GM23338 (cell line): ENCODE results near the gene PTPRN2. TPM values are rescaled to one million over a fixed set of nuclear protein-coding genes. Genes with fewer than 3 reads are reported as not detected.
A peak's percentile ranks its signal among the peaks of the same experiment; 100 is the strongest.

Experiments used
- ATAC-seq: fragments of 200-7000 bp; cut with Tn5 transposase; 3 replicates; pipeline ENCODE4 v1.9.1; 2020
- DNase-seq: peaks from one replicate; pipeline ENCODE4 v3.0.0-alpha.2; 2015; ENCODE audit warnings: low spot score
- H2AFZ ChIP-seq: fragments of 200-600 bp; sonication (generic); 2 replicates; pipeline ENCODE4 v1.8.0; 2016; ENCODE audit warnings: antibody characterized with exemption, mild to moderate bottlenecking, moderate library complexity
- H3F3A ChIP-seq: fragments of 200-600 bp; sonication (generic); replicated peaks from 2 replicates; pipeline ENCODE4 v1.8.0; 2017; ENCODE audit warnings: antibody characterized with exemption, mixed run types, low read depth
- H3K27ac ChIP-seq: fragments of 200-600 bp; sonication (generic); 2 replicates; pipeline ENCODE4 v1.6.1; 2016; ENCODE audit warnings: low read depth
- H3K27me3 ChIP-seq: fragments of 200-600 bp; sonication (generic); 2 replicates; pipeline ENCODE4 v1.8.0; 2016; ENCODE audit warnings: mild to moderate bottlenecking, mixed run types, moderate library complexity; ENCODE audit not compliant: insufficient read depth
- H3K36me3 ChIP-seq: fragments of 200-600 bp; sonication (generic); 2 replicates; pipeline ENCODE4 v1.8.0; 2016; ENCODE audit warnings: mild to moderate bottlenecking; ENCODE audit not compliant: insufficient read depth
- H3K4me1 ChIP-seq: fragments of 200-600 bp; sonication (generic); 2 replicates; pipeline ENCODE4 v1.8.0; 2016; ENCODE audit warnings: mild to moderate bottlenecking, moderate library complexity; ENCODE audit not compliant: insufficient read depth
- H3K4me2 ChIP-seq: fragments of 200-600 bp; sonication (generic); 2 replicates; pipeline ENCODE4 v1.7.1; 2017; ENCODE audit warnings: mixed run types
- H3K4me3 ChIP-seq: fragments of 200-600 bp; sonication (generic); 2 replicates; pipeline ENCODE4 v1.6.1; 2016; ENCODE audit warnings: mixed run types
- H3K79me2 ChIP-seq: fragments of 200-600 bp; sonication (generic); replicated peaks from 2 replicates; pipeline ENCODE4 v1.8.0; 2017; ENCODE audit warnings: mild to moderate bottlenecking; ENCODE audit not compliant: insufficient read depth
- H3K9me2 ChIP-seq: fragments of 200-600 bp; sonication (generic); 2 replicates; pipeline ENCODE4 v1.8.0; 2017; ENCODE audit not compliant: insufficient read depth
- H4K20me1 ChIP-seq: fragments of 200-600 bp; sonication (generic); replicated peaks from 2 replicates; pipeline ENCODE4 v1.8.0; 2017; ENCODE audit warnings: mild to moderate bottlenecking; ENCODE audit not compliant: insufficient read depth
- H3K27ac Mint-ChIP-seq: 2 replicates; pipeline ENCODE4 v1.8.0; 2020; ENCODE audit warnings: inconsistent platforms, mild to moderate bottlenecking, moderate library complexity, mixed read lengths
- H3K27me3 Mint-ChIP-seq: 3 replicates; pipeline ENCODE4 v1.8.0; 2022; ENCODE audit warnings: low read depth, mild to moderate bottlenecking, moderate library complexity, mixed read lengths, inconsistent platforms; ENCODE audit not compliant: insufficient read depth, poor library complexity
- H3K36me3 Mint-ChIP-seq: 3 replicates; pipeline ENCODE4 v1.8.0; 2021; ENCODE audit warnings: low read depth, mild to moderate bottlenecking, inconsistent platforms, moderate library complexity, mixed read lengths
- H3K4me1 Mint-ChIP-seq: 3 replicates; pipeline ENCODE4 v1.8.0; 2020; ENCODE audit warnings: mild to moderate bottlenecking, inconsistent platforms, mixed read lengths
- H3K4me3 Mint-ChIP-seq: 3 replicates; pipeline ENCODE4 v1.8.0; 2021; ENCODE audit warnings: moderate library complexity, mild to moderate bottlenecking, inconsistent platforms, mixed read lengths
- H3K9me3 Mint-ChIP-seq: 3 replicates; pipeline ENCODE4 v1.8.0; 2020; ENCODE audit warnings: moderate library complexity, mild to moderate bottlenecking, inconsistent platforms, mixed read lengths
- CREB1 ChIP-seq: fragments of 250-450 bp; sonication (Bioruptor Pico); IDR thresholded peaks from 2 replicates; pipeline ENCODE4 v1.5.0; 2020; ENCODE audit warnings: low read depth, mild to moderate bottlenecking, moderate library complexity
- CTCF ChIP-seq, 2 experiments: fragments of 200-600 bp in 1 of 2; sonication (generic) in 1 of 2; conservative IDR thresholded peaks; 2 replicates each; pipeline versions ENCODE4 v1.5.1 to v1.6.1; 2016 to 2017; ENCODE audit warnings: antibody characterized with exemption in 2 of 2, low read depth in 2 of 2, mild to moderate bottlenecking in 2 of 2, moderate library complexity in 1 of 2
- EZH2phosphoT487 ChIP-seq: fragments of 200-600 bp; sonication (generic); IDR thresholded peaks from one replicate; pipeline ENCODE4 v1.8.1; 2018; ENCODE audit warnings: antibody characterized with exemption; ENCODE audit not compliant: unreplicated experiment
- JUNB ChIP-seq: IDR thresholded peaks from one replicate; pipeline ENCODE4 v1.6.1; 2016; ENCODE audit warnings: antibody characterized with exemption; ENCODE audit not compliant: unreplicated experiment
- POLR2AphosphoS5 ChIP-seq: IDR thresholded peaks from 2 replicates; pipeline ENCODE4 v1.6.1; 2016; ENCODE audit warnings: antibody characterized with exemption, low read depth
- STAT1 ChIP-seq: IDR thresholded peaks from one replicate; pipeline ENCODE4 v1.6.1; 2016; ENCODE audit warnings: antibody characterized with exemption; ENCODE audit not compliant: unreplicated experiment
- ZNF114 ChIP-seq: fragments of 250-450 bp; sonication (Bioruptor Pico); IDR thresholded peaks from 2 replicates; pipeline ENCODE4 v1.5.0; 2020; ENCODE audit warnings: mild to moderate bottlenecking, moderate library complexity
- polyA plus RNA-seq: library from polyadenylated mRNA; unstranded; fragments of >200 nt; fragmentation: Nextera tagmentation; extraction: Ambion mirVana; gene quantifications from 2 replicates; pipeline ENCODE4 v1.2.1, GENCODE V29; 2016
- total RNA-seq: library from RNA; depleted of rRNA; stranded (reverse); fragments of >200 nt; shearing (Covaris generic); gene quantifications from 2 replicates; pipeline ENCODE4 v1.2.3, GENCODE V29; 2014
- TF ChIP-seq, protein P1 (sequence below): IDR thresholded peaks from 2 replicates; pipeline ENCODE4 v1.6.1; 2016; ENCODE audit warnings: antibody characterized with exemption
- TF ChIP-seq, protein P2 (sequence below): fragments of 250-450 bp; sonication (Bioruptor Pico); IDR thresholded peaks from 2 replicates; pipeline ENCODE4 v1.5.0; 2020; ENCODE audit warnings: mild to moderate bottlenecking, moderate library complexity

The PTPRN2 gene
- total and polyA plus RNA-seq, 2 experiments from 2014 or later, result 0.87 to 4.0 TPM

DNA sequence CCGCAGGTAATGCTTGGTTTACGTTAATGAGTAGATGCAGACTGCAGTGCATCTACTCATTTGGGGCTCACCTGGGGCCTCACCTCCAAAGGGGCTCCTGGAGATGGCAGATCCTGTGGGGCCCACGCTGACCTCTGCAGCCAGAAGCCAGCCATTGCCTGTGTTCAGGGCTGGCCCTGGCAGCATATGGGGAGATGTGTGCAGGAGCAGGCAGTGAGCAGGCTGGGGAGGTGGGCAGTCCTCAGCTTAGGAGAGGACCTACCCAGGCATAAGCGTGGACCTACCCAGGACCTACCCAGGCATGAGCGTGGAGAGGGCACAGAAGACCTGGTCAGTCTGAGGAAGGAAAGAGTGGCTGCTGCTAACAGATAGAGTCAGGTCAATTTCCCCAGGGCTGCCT, 178.5 kb downstream of the PTPRN2 start:
- peaks cover 27% of the 10 kb centered on the region for H3K36me3 Mint-ChIP-seq
- Histone ChIP-seq H3F3A (no peaks in the 10 kb centered on the region), H3K27me3 (no peaks in the 10 kb centered on the region), H3K4me2 (no peak overlapping the region), H3K4me1 (no peaks in the 10 kb centered on the region), H3K36me3 (no peaks in the 10 kb centered on the region), H2AFZ (no peak overlapping the region), H3K4me3 (no peak overlapping the region), H3K79me2 (no peaks in the 10 kb centered on the region), H3K9me2 (no peaks in the 10 kb centered on the region), H4K20me1 (no peaks in the 10 kb centered on the region), H3K27ac (no peak overlapping the region)
- peaks cover 72% of the 10 kb centered on the region for H3K9me3 Mint-ChIP-seq
- peaks cover 18% of the 10 kb centered on the region for H3K27me3 Mint-ChIP-seq
- DNase-seq (no peak), ATAC-seq (peak; percentile 61)
- H3K27ac Mint-ChIP-seq, result no peak overlapping the region
- no peak overlapping the region for H3K4me3 Mint-ChIP-seq
- H3K4me1 Mint-ChIP-seq, result no peaks in the 10 kb centered on the region; the same call in 2 of the 3 replicates
- TF ChIP-seq STAT1, result no peak
- TF ChIP-seq CREB1 (CRISPR knock-in tag), result no peak
- no peak for TF ChIP-seq CTCF (conservative IDR thresholded peaks at IDR 0.05; ENCODE audit: low read depth in 2 of 2)
- TF ChIP-seq, protein P1, sequence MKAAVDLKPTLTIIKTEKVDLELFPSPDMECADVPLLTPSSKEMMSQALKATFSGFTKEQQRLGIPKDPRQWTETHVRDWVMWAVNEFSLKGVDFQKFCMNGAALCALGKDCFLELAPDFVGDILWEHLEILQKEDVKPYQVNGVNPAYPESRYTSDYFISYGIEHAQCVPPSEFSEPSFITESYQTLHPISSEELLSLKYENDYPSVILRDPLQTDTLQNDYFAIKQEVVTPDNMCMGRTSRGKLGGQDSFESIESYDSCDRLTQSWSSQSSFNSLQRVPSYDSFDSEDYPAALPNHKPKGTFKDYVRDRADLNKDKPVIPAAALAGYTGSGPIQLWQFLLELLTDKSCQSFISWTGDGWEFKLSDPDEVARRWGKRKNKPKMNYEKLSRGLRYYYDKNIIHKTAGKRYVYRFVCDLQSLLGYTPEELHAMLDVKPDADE, result no peak
- TF ChIP-seq, protein P2, sequence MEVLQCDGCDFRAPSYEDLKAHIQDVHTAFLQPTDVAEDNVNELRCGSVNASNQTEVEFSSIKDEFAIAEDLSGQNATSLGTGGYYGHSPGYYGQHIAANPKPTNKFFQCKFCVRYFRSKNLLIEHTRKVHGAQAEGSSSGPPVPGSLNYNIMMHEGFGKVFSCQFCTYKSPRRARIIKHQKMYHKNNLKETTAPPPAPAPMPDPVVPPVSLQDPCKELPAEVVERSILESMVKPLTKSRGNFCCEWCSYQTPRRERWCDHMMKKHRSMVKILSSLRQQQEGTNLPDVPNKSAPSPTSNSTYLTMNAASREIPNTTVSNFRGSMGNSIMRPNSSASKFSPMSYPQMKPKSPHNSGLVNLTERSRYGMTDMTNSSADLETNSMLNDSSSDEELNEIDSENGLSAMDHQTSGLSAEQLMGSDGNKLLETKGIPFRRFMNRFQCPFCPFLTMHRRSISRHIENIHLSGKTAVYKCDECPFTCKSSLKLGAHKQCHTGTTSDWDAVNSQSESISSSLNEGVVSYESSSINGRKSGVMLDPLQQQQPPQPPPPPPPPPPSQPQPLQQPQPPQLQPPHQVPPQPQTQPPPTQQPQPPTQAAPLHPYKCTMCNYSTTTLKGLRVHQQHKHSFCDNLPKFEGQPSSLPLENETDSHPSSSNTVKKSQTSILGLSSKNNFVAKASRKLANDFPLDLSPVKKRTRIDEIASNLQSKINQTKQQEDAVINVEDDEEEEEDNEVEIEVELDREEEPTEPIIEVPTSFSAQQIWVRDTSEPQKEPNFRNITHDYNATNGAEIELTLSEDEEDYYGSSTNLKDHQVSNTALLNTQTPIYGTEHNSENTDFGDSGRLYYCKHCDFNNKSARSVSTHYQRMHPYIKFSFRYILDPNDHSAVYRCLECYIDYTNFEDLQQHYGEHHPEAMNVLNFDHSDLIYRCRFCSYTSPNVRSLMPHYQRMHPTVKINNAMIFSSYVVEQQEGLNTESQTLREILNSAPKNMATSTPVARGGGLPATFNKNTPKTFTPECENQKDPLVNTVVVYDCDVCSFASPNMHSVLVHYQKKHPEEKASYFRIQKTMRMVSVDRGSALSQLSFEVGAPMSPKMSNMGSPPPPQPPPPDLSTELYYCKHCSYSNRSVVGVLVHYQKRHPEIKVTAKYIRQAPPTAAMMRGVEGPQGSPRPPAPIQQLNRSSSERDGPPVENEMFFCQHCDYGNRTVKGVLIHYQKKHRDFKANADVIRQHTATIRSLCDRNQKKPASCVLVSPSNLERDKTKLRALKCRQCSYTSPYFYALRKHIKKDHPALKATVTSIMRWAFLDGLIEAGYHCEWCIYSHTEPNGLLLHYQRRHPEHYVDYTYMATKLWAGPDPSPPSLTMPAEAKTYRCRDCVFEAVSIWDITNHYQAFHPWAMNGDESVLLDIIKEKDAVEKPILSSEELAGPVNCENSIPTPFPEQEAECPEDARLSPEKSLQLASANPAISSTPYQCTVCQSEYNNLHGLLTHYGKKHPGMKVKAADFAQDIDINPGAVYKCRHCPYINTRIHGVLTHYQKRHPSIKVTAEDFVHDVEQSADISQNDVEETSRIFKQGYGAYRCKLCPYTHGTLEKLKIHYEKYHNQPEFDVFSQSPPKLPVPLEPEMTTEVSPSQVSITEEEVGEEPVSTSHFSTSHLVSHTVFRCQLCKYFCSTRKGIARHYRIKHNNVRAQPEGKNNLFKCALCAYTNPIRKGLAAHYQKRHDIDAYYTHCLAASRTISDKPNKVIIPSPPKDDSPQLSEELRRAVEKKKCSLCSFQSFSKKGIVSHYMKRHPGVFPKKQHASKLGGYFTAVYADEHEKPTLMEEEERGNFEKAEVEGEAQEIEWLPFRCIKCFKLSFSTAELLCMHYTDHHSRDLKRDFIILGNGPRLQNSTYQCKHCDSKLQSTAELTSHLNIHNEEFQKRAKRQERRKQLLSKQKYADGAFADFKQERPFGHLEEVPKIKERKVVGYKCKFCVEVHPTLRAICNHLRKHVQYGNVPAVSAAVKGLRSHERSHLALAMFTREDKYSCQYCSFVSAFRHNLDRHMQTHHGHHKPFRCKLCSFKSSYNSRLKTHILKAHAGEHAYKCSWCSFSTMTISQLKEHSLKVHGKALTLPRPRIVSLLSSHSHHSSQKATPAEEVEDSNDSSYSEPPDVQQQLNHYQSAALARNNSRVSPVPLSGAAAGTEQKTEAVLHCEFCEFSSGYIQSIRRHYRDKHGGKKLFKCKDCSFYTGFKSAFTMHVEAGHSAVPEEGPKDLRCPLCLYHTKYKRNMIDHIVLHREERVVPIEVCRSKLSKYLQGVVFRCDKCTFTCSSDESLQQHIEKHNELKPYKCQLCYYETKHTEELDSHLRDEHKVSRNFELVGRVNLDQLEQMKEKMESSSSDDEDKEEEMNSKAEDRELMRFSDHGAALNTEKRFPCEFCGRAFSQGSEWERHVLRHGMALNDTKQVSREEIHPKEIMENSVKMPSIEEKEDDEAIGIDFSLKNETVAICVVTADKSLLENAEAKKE (CRISPR knock-in tag), result no peak
- no peak for TF ChIP-seq POLR2AphosphoS5
- TF ChIP-seq ZNF114 (CRISPR knock-in tag), result no peak
- no peak for TF ChIP-seq EZH2phosphoT487
- no peak for TF ChIP-seq JUNB
